NCI-H2029 (cell line): ENCODE data around the gene SETD1B.
"Not testable (repeated sequence)": the region's sequence is repeated elsewhere in the genome, so short reads cannot be mapped to it uniquely, and the experiment has no call there.

ENCODE experiments used
- DNase-seq: peaks from one replicate; lab custom pipeline; 2025; lab: John Stamatoyannopoulos, UW

The SETD1B gene

DNA sequence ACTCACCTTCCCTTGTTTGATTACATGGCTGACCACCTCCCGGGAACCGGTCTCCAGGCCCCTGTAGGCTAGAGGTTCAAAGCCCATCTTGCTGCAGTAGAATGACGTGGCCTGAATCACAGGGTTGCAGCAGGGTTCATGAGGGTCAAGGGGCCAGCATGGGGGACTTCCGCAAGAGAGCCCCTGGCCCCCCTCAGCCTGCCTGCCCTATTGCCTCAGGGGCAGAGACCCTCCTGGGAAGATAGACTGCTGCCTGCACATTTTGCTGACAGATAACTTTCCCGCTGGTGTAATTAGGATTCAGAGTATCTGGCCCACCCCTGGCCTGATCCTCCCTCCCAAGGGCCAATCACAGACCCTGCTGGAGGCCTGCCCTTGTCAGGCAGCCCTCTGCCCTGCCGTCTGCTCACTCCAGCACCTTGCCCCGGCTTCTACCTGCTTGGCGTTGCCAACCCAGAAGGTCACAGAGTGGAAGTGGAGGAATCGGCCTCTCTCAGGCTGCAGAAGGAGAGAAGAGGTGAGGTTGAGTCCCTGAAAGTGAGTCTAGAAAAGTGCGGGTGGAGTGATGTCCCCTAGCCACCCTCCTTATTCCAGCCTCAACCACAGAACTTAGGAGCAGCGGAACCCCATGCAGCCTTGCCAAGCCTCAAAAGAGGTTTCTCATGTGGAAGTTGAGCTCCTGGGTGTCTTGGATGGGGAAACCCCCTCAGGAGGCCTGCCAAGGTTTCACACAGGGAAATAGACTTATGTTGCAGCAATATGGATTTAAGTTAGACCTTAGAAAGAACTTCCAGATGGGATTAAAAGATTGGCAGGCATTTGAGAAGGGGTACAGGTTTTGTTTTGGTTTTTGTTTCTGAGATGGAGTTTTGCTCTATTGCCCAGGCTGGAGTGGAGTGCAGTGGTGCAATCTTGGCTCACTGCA is 53.8 kb downstream of the SETD1B start:
- no peak for DNase-seq

GRCh38 chr12:121858318-121858661 is 54.5 kb downstream of the SETD1B start:
- DNase-seq: no peak

DNA sequence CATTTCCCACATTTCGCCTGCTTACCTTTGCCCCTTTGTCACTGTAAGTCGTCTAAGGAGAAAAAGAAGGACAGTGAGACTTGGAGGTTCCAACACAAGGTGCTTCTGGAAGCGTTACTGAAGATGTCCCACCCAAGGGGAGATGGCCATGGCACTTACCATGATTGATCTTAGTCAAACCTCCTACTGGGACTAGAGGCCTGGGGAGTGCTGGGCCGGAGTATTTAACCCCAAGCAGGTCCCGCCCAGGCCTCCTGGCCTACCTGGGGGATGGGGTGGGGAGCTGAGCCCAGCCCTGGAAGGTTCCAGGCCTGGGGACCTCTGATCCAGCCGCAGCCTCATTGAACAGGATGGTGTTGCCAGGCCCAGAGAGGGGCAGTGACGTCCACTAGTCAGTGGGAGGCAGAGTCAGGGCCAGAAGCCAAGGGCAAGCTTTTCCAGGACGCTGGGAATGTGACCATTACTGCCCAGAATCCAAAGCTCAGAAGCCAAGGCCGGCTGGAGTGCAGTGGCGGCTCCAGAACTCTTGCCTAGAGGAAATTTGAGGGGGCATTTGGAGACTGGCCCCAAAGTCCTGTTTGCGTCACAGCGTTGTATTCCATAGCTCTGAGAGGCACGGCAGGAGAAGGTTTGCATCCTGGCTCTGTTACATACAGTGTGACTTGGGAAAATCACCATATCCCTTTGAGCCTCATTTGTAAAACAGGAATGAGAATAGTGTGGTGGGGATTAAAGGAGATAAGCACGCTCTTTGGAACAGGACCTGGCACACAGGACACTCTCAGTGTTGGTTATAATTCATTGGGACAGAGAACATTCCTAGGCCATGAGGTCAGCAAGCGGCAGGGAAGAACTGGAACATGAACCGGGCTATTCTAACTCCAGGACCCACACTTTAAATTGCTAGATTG is 55.1 kb downstream of the SETD1B start, which contains the start of gene HPD:
HPD (minus strand) TSS at position 198 of the 911 bp plus-strand sequence; CDS start at position 162, 36 bp downstream.
- DNase-seq: no peak

GRCh38 chr12:121860257-121860656 is 56.4 kb downstream of the SETD1B start:
- DNase-seq: peak; percentile 12

- DNase-seq: not testable (repeated sequence)
Observed at GRCh38 chr12:121860699-121861098, 56.9 kb downstream of the SETD1B start.

DNA sequence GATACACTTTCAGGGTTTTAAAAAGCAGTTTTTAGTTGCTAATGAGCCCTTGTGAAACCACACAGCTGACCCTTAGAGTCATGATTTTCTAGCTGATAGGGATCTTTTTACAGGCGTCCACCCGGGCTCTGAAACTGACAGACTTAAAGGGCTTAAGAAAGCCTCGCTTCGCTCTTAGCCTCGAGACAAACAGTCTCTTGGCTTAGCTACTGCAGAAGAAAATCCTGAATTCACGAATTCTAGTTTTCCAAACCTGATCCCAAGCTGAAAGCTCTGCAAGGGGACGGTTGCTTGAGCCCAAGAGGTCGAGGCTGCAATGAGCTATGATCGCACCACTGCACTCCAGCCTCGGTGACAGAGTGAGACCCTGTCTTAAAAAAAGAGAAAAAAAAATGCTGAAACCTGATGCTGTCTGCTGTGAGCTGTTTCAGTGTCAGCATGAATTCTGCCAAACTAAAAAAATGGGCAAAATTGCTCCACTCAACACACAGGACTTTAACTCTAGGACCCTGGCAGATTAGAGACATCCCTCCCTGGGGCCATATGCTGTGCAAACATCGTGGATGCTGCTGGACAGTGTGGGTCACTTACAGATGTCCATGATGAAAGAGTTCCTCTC is 57.9 kb downstream of the SETD1B start:
- DNase-seq: no peak

DNA sequence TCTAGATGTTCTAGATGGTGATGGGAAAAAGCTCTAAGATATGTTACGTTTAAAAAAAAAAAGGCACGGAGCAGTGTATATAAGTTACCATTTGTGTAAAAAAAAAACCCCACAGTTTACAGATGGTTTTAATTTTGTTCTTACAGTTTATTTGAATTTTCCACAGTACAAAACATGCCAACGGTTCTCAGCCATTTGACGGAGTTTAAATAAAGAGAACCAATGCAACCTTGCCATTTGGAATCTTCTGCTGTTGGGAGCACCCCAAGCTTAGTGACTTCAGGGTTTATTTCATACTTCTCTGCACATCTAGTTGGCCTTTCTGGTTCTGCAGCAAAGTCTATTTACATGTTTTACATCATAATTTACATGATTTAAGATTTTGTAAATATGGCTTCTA is 62.5 kb downstream of the SETD1B start:
- no peak for DNase-seq

GRCh38 chr12:121869229-121869628 is 65.4 kb downstream of the SETD1B start:
- not testable (repeated sequence) for DNase-seq

GRCh38 chr12:121871467-121871866 is 67.7 kb downstream of the SETD1B start:
- no peak for DNase-seq

- no peak for DNase-seq
Observed at GRCh38 chr12:121872546-121873215, 68.9 kb downstream of the SETD1B start.

DNA sequence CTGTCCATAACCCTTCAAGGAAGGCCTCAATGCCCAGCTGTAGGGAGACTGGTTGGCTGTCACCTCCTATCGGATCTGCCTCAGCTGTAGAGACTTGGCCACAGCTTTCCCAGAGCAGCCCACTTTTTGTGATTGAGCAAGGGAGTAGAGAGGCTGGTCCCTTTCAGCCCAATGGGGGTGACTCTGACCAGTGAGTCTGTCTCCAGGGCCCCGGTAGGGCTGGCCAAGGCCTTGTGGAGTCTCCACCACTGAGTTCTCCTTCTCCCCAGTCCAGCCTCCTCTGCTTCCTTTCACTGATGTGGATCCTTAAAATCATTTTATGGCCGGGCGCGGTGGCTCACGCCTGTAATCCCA is 69.4 kb downstream of the SETD1B start:
- DNase-seq: no peak

DNA sequence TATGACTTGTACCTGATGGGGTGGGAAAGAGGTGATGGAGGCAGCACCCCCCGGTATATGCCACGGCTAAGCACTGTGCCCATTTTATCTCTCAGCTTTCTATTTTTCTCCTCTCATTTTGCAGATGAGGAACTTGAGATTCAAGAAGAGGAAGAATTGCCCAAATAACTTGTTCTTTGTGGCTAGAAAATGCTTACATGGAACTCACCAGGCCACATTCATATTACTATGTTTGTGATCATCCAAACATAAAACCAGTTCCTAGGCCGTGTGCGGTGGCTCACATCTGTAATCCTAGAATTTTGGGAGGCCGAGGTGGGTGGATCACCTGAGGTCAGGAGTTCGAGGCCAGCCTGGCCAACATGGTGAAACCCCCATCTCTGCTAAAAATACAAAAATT is 70.3 kb downstream of the SETD1B start:
- no peak for DNase-seq

GRCh38 chr12:121875582-121875981 is 71.8 kb downstream of the SETD1B start:
- no peak for DNase-seq

GRCh38 chr12:121876080-121876447 is 72.3 kb downstream of the SETD1B start:
- not testable (repeated sequence) for DNase-seq
